Measurements from ENCODE around the gene RBM33. TPM values are rescaled to one million over a fixed set of nuclear protein-coding genes. Genes with fewer than 3 reads are reported as not detected.

RBM33 gene
- total and polyA plus RNA-seq, 2 of the 4 experiments (the other 2 are of a cell fraction) = 7.3 to 10.8 TPM

DNA sequence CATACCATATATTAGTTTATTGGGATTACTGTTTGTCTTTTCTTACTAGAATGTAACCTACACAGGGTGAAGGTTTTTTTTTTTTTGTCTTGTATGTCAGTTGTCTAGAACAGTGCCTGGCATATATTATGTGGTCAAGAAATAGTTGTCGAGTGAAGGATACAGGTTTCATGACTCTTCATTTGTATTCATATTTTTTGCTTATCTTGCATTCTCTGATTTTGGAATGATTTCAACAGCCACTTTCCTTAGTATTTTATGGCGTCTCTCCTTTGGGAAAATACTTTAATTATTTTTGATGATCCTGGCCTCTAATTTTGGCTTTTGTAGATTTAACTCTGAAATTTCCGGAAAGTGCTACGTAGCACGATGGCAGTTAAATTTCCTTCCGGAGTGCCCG lies 12.4 kb downstream of the RBM33 start:
- no peak overlapping the region for H3K27ac ChIP-seq (ENCODE audit: insufficient read depth, low read length)
- no peak overlapping the region for H2AK5ac ChIP-seq (ENCODE audit: low read depth, low read length)
- no peak overlapping the region for H2BK15ac ChIP-seq (ENCODE audit: low read depth, low read length)
- TF ChIP-seq BHLHE40 (IDR thresholded peaks at IDR 0.05; ENCODE audit: low read depth, low read length) (no peak), MAFK (IDR thresholded peaks at IDR 0.05; ENCODE audit: low read depth, low read length) (peak; percentile 85)
- ATAC-seq (ENCODE audit: low read depth) (no peak), DNase-seq (no peak)
- H4K20me1 ChIP-seq (ENCODE audit: insufficient read depth, low read length) = peaks cover 85% of the 10 kb centered on the region
- intact Hi-C loops (cut with micrococcal nuclease) (no loop called here), in situ Hi-C loops (cut with MboI; ENCODE audit: low sequenced_read_pairs) (no loop called here), dilution Hi-C loops (cut with HindIII; ENCODE audit: low sequenced_read_pairs, unreplicated experiment) (no loop called here)
- H4K8ac ChIP-seq (ENCODE audit: low read depth in 2 of 2, low read length in 2 of 2) = no peak overlapping the region
- no peak overlapping the region for H3K23ac ChIP-seq (ENCODE audit: low read depth, low read length)
- no peak overlapping the region for H3K18ac ChIP-seq (ENCODE audit: low read depth, low read length)
- H3K9me3 ChIP-seq (ENCODE audit: control insufficient read depth, insufficient read depth, low read length) = no peaks in the 10 kb centered on the region
- H3K14ac ChIP-seq (replicated peaks; ENCODE audit: low read depth, low read length) = no peak overlapping the region
- no peak overlapping the region for H2AK9ac ChIP-seq (replicated peaks; ENCODE audit: low read depth, low read length, poor library complexity)
- CTCF ChIA-PET = interaction anchor here (0.7 to 1.7 kb wide), 4 partner anchors 9 to 80 kb away, joined by 3 to 6 read pairs (median 3); no protein-coding TSS in a partner anchor
- peaks cover 7 to 54% of the 10 kb centered on the region in 2 experiments; a peak in 3 of 4 replicates for H3K79me1 ChIP-seq (ENCODE audit: low read depth in 1 of 2, low read length in 2 of 2)
- no peaks in the 10 kb centered on the region for H3K36me3 ChIP-seq (ENCODE audit: control insufficient read depth, insufficient read depth, low read length)
- H2BK5ac ChIP-seq (ENCODE audit: low read depth, low read length, poor library complexity, severe bottlenecking) = no peak overlapping the region
- H3K4me2 ChIP-seq (ENCODE audit: low read depth, low read length) = no peak overlapping the region
- BruUV-seq (replicated peaks) = no TSS peak
- no peak overlapping the region for H2AFZ ChIP-seq (replicated peaks; ENCODE audit: low read length, poor library complexity)
- no peak overlapping the region for H4K91ac ChIP-seq (ENCODE audit: insufficient read depth, low read depth, low read length)
- no peak overlapping the region for H3K4me3 ChIP-seq (ENCODE audit: insufficient read depth, low read depth, low read length)
- no CpG with 5 or more reads among the region's 7 CpGs for WGBS, 2 experiments (ENCODE audit: extremely low coverage in 2 of 2, insufficient read length in 1 of 2)
- H3K27me3 ChIP-seq (ENCODE audit: control insufficient read depth, insufficient read depth, low read length) = no peaks in the 10 kb centered on the region
- no peak overlapping the region for H3K56ac ChIP-seq (ENCODE audit: extremely low read depth, insufficient read depth, low read length)
- peaks cover 1% of the 10 kb centered on the region; the same call in 1 of the 2 replicates for H3K9me1 ChIP-seq (ENCODE audit: insufficient read depth, low read length)
- H3K9ac ChIP-seq (ENCODE audit: low read depth, low read length) = no peak overlapping the region
- H2BK20ac ChIP-seq (ENCODE audit: low read depth, low read length) = no peak overlapping the region
- H2BK120ac ChIP-seq (ENCODE audit: low read depth, low read length) = no peak overlapping the region
- POLR2A ChIA-PET (ENCODE audit: unreplicated experiment) = no interaction called here
- H3K4me1 ChIP-seq (ENCODE audit: control insufficient read depth, insufficient read depth, low read length) = peaks cover 5% of the 10 kb centered on the region
- no peak overlapping the region for H3K4ac ChIP-seq (ENCODE audit: low read depth, low read length)
- H4K5ac ChIP-seq (ENCODE audit: low read depth, low read length) = no peak overlapping the region
